ENCODE measurements around the gene ING3. TPM values are rescaled to one million over a fixed set of nuclear protein-coding genes. Genes with fewer than 3 reads are reported as not detected.

Gene ING3
- total RNA-seq, 2 experiments from 2014 or later: 23.4 to 26.5 TPM

- intact Hi-C loops (cut with DNase I, micrococcal nuclease): no loop called here
- ATAC-seq (no peak), DNase-seq (no peak)
- CTCF ChIA-PET: no interaction called here
- Mint-ChIP-seq H3K27ac (no peak overlapping the region), H3K27me3 (peaks cover under 1% of the 10 kb centered on the region), H3K9me3 (ENCODE audit: low read depth) (no peaks in the 10 kb centered on the region), H3K36me3 (ENCODE audit: low read depth) (no peaks in the 10 kb centered on the region), H3K4me3 (no peak overlapping the region), H3K4me1 (no peaks in the 10 kb centered on the region)
- POLR2A ChIA-PET: no interaction called here
Observed at GRCh38 chr7:121020989-121021969, 70.7 kb downstream of the ING3 start.

- no peak overlapping the region for H3K27ac Mint-ChIP-seq
- intact Hi-C loops (cut with DNase I, micrococcal nuclease): no loop called here
- no peak overlapping the region for H3K4me3 Mint-ChIP-seq
- ATAC-seq (no peak), DNase-seq (no peak)
- H3K9me3 Mint-ChIP-seq (ENCODE audit: low read depth): no peaks in the 10 kb centered on the region
- CTCF ChIA-PET: no interaction called here
- no peaks in the 10 kb centered on the region for H3K4me1 Mint-ChIP-seq
- POLR2A ChIA-PET: no interaction called here
- no peaks in the 10 kb centered on the region for H3K36me3 Mint-ChIP-seq (ENCODE audit: low read depth)
- H3K27me3 Mint-ChIP-seq: peaks cover 2% of the 10 kb centered on the region
Observed at GRCh38 chr7:121023194-121023593, 72.6 kb downstream of the ING3 start.

GRCh38 chr7:121023683-121024511 is 73.3 kb downstream of the ING3 start:
- no peaks in the 10 kb centered on the region for H3K9me3 Mint-ChIP-seq (ENCODE audit: low read depth)
- H3K4me3 Mint-ChIP-seq: no peak overlapping the region
- H3K4me1 Mint-ChIP-seq: no peaks in the 10 kb centered on the region
- H3K36me3 Mint-ChIP-seq (ENCODE audit: low read depth): no peaks in the 10 kb centered on the region
- intact Hi-C loops (cut with DNase I, micrococcal nuclease): no loop called here
- DNase-seq (no peak), ATAC-seq (no peak)
- ChIA-PET CTCF (interaction anchor here (0.6 to 0.7 kb wide), 2 partner anchors 63 to 81 kb away, joined by 3 read pairs; no protein-coding TSS in a partner anchor), POLR2A (no interaction called here)
- H3K27ac Mint-ChIP-seq: no peak overlapping the region
- H3K27me3 Mint-ChIP-seq: peaks cover 2% of the 10 kb centered on the region

GRCh38 chr7:121024611-121025010 is 74.0 kb downstream of the ING3 start:
- peaks cover 2% of the 10 kb centered on the region for H3K27me3 Mint-ChIP-seq
- POLR2A ChIA-PET: no interaction called here
- intact Hi-C loops (cut with DNase I, micrococcal nuclease): no loop called here
- DNase-seq (no peak), ATAC-seq (no peak)
- H3K4me1 Mint-ChIP-seq: no peaks in the 10 kb centered on the region
- no peak overlapping the region for H3K4me3 Mint-ChIP-seq
- H3K27ac Mint-ChIP-seq: no peak overlapping the region
- no peaks in the 10 kb centered on the region for H3K36me3 Mint-ChIP-seq (ENCODE audit: low read depth)
- CTCF ChIA-PET: interaction anchor here (0.6 to 0.7 kb wide), 2 partner anchors 62 to 80 kb away, joined by 3 read pairs; no protein-coding TSS in a partner anchor
- H3K9me3 Mint-ChIP-seq (ENCODE audit: low read depth): no peaks in the 10 kb centered on the region

- no peak for ATAC-seq
- CTCF ChIA-PET: interaction anchor here (0.7 kb wide), 1 partner anchor 220 kb away, joined by 3 read pairs; no protein-coding TSS in a partner anchor
Observed at GRCh38 chr7:121026159-121026558, 75.6 kb downstream of the ING3 start.

GRCh38 chr7:121026577-121027111 is 76.1 kb downstream of the ING3 start:
- Mint-ChIP-seq H3K4me1 (no peaks in the 10 kb centered on the region), H3K36me3 (ENCODE audit: low read depth) (no peaks in the 10 kb centered on the region), H3K27ac (no peak overlapping the region), H3K27me3 (peaks cover 2% of the 10 kb centered on the region), H3K4me3 (no peak overlapping the region), H3K9me3 (ENCODE audit: low read depth) (no peaks in the 10 kb centered on the region)
- DNase-seq (no peak), ATAC-seq (no peak)
- POLR2A ChIA-PET: no interaction called here
- CTCF ChIA-PET: interaction anchor here (0.7 kb wide), 2 partner anchors 220 to 273 kb away, joined by 3 read pairs; no protein-coding TSS in a partner anchor
- intact Hi-C loops (cut with DNase I, micrococcal nuclease): no loop called here

More at GRCh38 chr7:121026159-121026558, 75.6 kb downstream of the ING3 start:
- Mint-ChIP-seq H3K9me3 (ENCODE audit: low read depth) (no peaks in the 10 kb centered on the region), H3K36me3 (ENCODE audit: low read depth) (no peaks in the 10 kb centered on the region), H3K27me3 (peaks cover 2% of the 10 kb centered on the region), H3K4me1 (no peaks in the 10 kb centered on the region), H3K4me3 (no peak overlapping the region), H3K27ac (no peak overlapping the region)
- POLR2A ChIA-PET: no interaction called here
- no peak for DNase-seq
- intact Hi-C loops (cut with DNase I, micrococcal nuclease): no loop called here

Other genes starting within 250 kb of the ING3 start
- gene TSPAN12, start 92.6 kb upstream of the ING3 start, total RNA-seq: not detected
- gene CPED1, start 37.9 kb downstream of the ING3 start, total RNA-seq: not detected